HG03571 (cell line): ENCODE results near the gene PTP4A1.

Experiments
- ATAC-seq: cut with Tn5 transposase; IDR thresholded peaks from one replicate; pipeline ENCODE4 v1.9.1; 2021; ENCODE audit not compliant: unreplicated experiment

PTP4A1 gene

DNA sequence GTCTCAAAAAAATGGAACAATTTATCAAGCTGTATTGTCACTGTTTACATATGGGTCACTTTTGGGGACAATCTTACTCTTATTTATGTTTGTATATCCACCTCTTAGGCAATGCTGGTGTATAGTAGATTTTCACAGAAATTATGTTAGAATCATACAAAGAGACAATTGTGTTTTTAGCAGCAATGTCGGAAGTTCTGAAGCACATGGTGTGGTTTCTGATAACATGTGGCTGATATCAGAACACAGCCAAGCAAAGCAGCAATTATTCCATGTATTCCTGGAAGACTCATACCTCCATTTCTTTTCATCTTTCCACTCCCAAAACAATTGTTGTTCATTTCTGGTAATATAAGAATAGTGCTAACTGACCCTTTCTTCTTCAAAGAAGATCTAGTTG, 17.5 kb upstream of the PTP4A1 start:
- no peak for ATAC-seq

DNA sequence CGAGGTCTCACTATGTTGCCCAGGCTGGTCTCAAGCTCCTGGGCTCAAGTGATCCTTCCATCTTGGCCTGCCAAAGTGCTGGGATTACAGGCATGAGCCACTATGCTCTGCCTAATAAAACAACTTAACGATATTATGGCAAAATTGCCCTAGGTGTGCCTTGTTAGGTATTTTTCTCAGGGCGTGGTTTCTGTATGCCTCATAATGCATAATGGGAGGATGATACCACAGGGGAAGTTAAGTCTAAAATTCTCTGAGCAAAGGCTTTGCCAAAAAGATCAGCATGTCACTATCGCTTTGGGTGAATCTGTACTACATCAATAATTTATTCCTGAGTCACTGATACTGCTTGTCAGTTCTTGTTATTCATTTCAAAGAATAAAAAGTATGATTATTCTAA, 15.9 kb upstream of the PTP4A1 start:
- no peak for ATAC-seq

DNA sequence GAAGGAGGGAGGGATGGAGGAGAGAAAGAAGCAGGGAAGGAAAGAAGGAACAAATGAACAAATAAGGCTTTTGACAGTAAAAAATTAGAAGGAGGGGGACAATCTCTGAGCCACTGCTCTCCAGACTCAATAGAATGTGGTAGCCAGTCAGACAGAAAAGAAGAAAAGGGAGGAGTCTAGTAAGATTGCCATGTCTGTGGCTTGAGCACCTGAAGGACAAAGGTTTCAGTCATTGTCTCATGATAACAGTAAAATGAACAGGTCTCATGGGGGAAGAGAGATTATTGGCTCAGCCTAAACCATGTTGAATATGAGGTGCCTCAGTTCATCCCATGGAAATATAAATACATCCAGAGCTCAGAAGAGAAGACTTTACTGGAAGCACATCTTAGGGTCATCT, 14.0 kb upstream of the PTP4A1 start:
- ATAC-seq = peak; percentile 41

GRCh38 chr6:63560801-63561287, 11.4 kb upstream of the PTP4A1 start:
- ATAC-seq = no peak

- no peak for ATAC-seq
These were observed 11.0 kb upstream of the PTP4A1 start for GRCh38 chr6:63561288-63561687.

- no peak for ATAC-seq
These were observed 9.0 kb upstream of the PTP4A1 start for GRCh38 chr6:63563235-63563634.

DNA sequence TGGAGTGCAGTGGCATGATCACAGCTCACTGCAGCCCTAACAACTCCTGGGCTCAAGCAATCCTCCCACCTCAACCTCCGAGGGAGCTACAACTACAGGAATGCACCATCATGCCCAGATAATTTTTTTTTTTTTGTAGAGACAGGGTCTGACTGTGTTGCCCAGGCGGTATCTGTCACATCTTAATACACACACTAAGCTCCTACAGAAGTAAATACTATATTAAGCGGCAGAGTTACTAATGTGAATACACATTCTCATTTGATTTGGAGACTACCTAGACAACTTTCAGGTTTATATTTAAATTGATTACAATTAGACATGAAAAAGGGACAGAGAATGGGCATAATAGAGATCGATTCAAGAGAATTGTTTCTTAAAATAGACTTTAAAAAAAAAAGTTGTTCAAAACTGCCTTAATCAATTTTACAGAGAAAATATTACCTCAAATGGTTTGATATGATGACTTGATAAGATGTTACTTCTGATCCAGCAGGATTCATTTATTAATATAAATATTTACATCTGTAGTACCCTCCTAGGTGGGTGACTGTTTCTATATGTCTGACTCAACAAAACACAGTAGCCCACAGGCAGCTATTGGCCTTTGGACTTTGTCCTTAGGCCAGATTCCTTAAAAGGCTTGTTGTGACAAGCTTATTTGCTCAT, 7.1 kb upstream of the PTP4A1 start:
- no peak for ATAC-seq

DNA sequence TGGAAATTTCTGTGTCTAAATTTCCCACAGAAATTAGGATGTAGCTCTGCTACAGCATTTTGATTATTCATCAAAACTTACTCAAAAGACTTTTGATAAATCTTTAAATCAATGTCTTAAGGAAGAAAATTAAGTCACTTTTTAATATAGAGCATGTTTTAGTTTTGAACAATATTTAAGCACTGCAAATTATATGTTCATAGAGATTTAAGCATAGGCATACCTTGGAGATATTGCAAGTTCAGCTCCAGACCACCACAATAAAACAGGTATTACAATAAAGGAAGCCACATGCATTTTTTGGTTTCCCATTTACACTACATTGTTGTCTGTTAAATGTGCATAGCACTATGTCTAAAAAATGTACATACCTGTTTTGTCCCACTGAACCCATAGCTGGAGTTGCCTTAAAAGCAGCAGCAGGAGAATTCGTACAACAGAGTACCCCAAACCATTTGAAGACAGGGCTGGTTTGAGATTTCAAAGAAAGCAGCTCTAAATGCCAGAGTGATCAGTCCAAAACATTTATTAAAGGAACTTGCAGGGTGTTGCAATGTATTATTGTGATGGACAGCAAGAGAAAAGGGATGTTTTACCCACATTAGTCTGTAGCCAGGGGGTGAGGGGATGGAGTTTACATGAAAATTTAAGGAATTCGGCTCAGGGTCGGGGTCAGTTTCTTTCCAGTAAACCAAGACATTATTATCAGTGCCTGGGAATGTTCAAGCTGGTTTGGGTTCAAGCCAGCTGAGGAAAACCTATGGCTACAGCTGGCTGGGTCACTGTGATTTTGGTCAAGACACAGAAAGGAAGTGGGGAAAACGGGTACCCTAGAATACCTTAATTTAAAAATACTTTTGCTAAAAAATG, 6.3 kb upstream of the PTP4A1 start:
- ATAC-seq = no peak

GRCh38 chr6:63567966-63568365, 4.3 kb upstream of the PTP4A1 start:
- ATAC-seq = no peak

- no peak for ATAC-seq
These were observed 778 bp upstream of the PTP4A1 start for GRCh38 chr6:63571361-63572043.

GRCh38 chr6:63572747-63573075, 431 bp downstream of the PTP4A1 start:
- no peak for ATAC-seq

- peak; percentile 42 for ATAC-seq
These were observed 1.0 kb downstream of the PTP4A1 start for GRCh38 chr6:63573076-63573898.

- ATAC-seq = peak; percentile 8
These were observed 1.7 kb downstream of the PTP4A1 start for GRCh38 chr6:63573899-63574553.

GRCh38 chr6:63574554-63574900, 2.2 kb downstream of the PTP4A1 start:
- ATAC-seq = no peak

GRCh38 chr6:63576147-63576772, 4.0 kb downstream of the PTP4A1 start:
- no peak for ATAC-seq

DNA sequence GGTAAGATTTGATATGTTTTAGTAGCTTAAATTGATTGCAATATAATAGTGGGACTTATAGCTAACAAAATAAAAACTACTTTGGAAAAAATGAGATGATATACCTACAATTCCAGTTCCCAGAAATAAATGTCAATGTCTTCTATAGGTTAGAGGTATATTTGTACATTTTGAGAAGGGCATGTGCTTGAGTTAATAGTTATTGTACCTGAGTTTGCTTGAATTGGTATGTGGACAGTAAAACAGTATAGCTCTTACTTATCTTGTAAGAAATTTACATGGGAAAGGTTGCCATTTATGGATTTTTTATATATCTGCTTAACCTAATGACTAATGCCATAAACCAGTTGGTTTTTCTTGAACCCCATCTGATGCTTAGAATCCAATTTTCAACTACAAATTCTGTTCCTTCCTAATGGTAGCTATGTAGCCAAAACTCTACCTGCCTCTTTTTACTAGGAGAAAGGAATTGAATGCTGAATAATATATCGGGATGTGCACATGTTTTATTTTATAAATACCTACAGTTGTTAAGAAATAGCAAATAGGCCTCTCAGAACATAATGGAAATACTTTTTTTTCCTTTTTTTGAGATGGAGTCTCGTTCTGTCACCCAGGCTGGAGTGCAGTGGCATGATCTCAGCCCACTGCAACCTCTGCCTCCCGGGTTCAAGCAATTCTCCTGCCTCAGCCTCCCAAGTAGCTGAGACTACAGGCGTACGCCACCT, 4.9 kb downstream of the PTP4A1 start:
- no peak for ATAC-seq

DNA sequence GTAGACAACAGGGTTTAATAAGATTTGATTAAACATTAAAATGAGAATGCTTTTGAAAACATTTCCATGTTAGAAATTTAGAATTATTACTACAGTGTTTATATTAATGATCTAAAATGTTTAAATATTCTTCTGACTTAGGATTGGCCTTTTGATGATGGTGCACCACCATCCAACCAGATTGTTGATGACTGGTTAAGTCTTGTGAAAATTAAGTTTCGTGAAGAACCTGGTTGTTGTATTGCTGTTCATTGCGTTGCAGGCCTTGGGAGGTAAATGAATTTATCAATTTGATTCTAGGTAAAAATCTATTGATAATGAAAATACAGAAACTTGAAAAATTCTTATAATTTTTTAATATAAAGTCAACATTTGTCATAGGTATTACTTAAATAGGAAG, 6.5 kb downstream of the PTP4A1 start:
- no peak for ATAC-seq

- ATAC-seq = no peak
These were observed 7.8 kb downstream of the PTP4A1 start for GRCh38 chr6:63579937-63580703.

GRCh38 chr6:63580704-63580961, 8.4 kb downstream of the PTP4A1 start:
- ATAC-seq = no peak
